RWPE1 (cell line): Measurements from ENCODE around the gene EVL.

Experiments used
- CTCF ChIA-PET: fragments of 350-600 bp; sonication (Branson Sonifier 250); formaldehyde crosslinking; extraction: SDS; loops from one replicate; lab custom pipeline; 2021; lab: Yijun Ruan, JAX
- POLR2A ChIA-PET: fragments of 400-600 bp; formaldehyde crosslinking; extraction: SDS; loops from one replicate; lab custom pipeline; 2020; ENCODE audit warnings: antibody characterized with exemption; ENCODE audit not compliant: low non-redundant PET; lab: Yijun Ruan, JAX
- DNase-seq: peaks from one replicate; pipeline ENCODE4 v3.0.0; 2012; ENCODE audit warnings: low spot score
- H3K27ac ChIP-seq: fragments of 450-650 bp; 2 replicates; pipeline ENCODE4 v1.5.1; 2017
- TF ChIP-seq, protein P1 (sequence below): fragments of 450-650 bp; conservative IDR thresholded peaks from 2 replicates; pipeline ENCODE4 v1.5.1; 2017; ENCODE audit warnings: low read depth, mild to moderate bottlenecking

Gene EVL

DNA sequence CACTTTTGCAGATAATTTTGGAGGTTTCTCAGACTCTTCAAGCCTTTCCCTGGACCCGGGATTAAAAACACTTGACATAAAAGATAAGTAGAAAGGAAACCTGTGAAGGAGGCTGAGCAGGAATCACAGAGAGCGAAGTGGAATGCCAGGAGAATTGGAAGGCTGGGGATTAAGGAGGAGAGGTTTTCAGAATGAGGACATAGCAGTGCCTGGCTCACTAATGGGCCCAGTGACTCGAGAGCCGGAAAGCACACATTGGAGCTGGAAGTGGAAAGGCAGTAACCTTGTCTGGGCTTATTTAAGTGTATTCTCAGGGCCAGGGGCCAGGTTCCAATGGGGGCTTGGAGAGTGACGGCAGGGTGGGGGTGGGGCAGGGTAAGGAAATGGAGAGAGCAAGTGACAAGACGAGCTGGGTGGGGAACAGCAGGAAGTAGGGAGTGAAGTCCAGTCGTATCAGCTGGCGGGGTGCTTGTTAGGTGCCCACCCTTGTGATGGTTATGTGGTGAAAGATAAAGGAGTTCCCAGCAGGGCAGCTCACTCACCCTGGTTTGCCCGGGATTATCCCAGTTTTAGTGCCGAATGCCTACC, 13.1 kb downstream of the EVL start:
- TF ChIP-seq, protein P1, sequence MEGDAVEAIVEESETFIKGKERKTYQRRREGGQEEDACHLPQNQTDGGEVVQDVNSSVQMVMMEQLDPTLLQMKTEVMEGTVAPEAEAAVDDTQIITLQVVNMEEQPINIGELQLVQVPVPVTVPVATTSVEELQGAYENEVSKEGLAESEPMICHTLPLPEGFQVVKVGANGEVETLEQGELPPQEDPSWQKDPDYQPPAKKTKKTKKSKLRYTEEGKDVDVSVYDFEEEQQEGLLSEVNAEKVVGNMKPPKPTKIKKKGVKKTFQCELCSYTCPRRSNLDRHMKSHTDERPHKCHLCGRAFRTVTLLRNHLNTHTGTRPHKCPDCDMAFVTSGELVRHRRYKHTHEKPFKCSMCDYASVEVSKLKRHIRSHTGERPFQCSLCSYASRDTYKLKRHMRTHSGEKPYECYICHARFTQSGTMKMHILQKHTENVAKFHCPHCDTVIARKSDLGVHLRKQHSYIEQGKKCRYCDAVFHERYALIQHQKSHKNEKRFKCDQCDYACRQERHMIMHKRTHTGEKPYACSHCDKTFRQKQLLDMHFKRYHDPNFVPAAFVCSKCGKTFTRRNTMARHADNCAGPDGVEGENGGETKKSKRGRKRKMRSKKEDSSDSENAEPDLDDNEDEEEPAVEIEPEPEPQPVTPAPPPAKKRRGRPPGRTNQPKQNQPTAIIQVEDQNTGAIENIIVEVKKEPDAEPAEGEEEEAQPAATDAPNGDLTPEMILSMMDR = no peak
- ChIA-PET POLR2A (no interaction called here), CTCF (interaction anchor here (0.6 to 1.0 kb wide), 2 partner anchors 21 to 30 kb away, joined by 3 read pairs; no protein-coding TSS in a partner anchor)
- H3K27ac ChIP-seq = no peak overlapping the region
- no peak for DNase-seq

DNA sequence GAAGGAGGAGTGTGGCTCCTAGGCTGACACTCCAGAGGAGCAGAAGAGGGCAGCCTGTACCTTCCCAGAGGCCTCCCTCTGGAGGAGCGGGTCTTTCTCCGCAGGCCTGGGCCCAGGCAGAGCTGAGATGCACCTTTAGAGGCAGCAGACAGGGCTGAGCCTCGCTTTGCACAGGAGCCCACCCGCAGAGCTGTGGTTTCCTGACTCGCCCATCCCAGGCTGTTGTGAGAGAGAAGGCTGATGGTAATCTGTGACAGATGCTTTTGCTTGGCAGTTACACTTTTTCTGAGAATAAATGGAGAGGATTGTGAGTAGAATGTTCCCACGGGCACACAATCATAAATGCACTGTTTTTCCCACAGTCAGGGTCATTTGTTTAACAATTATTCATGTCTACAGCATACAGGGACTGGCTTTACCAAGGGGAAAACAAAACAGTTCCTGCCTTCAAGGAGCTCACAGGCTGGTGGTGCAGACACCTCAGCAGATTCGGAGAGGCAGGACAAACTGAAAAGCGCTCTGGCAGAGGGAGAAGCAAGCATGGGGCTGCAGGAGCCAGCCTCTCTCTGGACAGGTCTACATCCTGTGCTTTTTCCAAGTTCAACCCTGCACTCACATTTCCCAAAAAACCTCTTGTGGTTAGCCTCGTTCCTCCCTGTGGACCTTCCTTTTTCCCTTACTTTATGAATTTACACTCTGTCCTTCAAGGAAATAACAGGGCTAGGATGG, 13.9 kb downstream of the EVL start:
- ChIA-PET CTCF (interaction anchor here (1.0 kb wide), 1 partner anchor 29 kb away, joined by 3 read pairs; no protein-coding TSS in a partner anchor), POLR2A (no interaction called here)
- DNase-seq = no peak
- TF ChIP-seq, protein P1 = no peak
- H3K27ac ChIP-seq = peak overlapping the region; percentile 31

DNA sequence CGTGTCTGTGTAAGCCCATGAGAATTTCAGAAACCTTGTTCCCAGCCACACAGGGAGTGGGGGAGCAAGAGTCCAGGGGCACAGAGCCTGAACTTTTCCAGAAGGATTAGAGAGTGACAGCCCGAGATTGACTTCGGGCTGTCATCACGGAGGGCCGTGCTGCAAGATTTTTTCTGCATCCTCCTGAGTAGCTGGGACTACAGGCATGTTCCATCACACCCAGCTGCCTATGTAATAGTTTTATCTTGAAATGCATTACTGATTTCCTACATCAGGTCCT, 14.4 kb downstream of the EVL start:
- TF ChIP-seq, protein P1 = no peak

DNA sequence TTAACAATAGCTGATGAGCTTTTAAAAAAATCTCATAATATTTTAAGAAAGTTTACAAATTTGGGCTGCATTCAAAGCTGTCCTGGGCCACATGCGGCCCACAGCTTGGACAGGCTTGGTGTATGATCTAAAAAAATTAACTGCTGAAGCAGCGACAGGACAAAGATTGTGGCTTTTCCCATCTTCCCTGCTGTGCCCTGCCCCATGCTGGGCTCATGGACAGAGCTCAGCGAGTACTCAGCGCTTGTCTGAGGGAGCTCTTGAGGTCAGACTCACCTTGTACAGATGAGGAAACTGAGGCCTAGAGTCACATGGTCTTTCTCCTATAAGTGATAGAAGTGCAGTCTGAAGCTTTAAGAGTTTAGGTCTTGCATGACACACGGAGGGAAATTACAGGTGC, 15.0 kb downstream of the EVL start:
- TF ChIP-seq, protein P1 = no peak
- DNase-seq = no peak
- H3K27ac ChIP-seq = no peak overlapping the region
- CTCF ChIA-PET = interaction anchor here (0.5 kb wide), 1 partner anchor 79 kb away, joined by 3 read pairs; the partner anchor contains the start of gene DEGS2
- POLR2A ChIA-PET = no interaction called here

More for the DNA sequence above, 14.4 kb downstream of the EVL start:
- ChIA-PET POLR2A (no interaction called here), CTCF (no interaction called here)
- H3K27ac ChIP-seq = no peak overlapping the region; the same call in 1 of the 2 replicates
- DNase-seq = no peak

DNA sequence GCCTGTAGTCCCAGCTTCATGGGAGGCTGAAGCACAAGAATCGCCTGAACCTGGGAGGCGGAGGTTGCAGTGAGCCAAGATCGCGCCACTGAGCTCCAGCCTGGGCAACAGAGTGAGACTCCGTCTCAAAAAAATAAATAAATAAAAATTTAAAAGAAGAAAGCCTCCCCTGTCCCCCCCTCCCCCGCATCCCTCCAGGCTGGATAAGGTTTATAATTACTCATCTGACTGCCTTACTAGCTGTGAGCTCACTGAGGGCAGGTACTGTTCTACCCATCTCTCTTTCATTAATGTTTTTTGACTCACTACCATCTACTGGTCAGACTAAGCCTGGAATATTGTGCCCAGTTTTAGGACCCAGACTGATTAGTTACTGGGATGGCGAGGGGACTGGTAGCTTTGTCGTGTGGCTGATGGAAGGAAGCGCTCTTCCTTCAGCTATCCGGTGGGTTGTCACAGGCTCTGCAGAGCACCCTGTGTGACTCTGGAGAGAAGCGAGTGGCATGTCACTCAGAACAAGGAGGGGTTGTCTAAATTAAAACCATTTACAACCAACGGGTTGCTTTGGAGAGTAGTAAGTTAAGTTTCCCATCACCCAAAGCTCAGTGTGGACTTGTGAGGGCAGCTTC, 16.9 kb downstream of the EVL start:
- CTCF ChIA-PET = interaction anchor here (0.6 kb wide), 2 partner anchors 51 to 145 kb away, joined by 3 to 4 read pairs; no protein-coding TSS in a partner anchor
- no peak for DNase-seq

DNA sequence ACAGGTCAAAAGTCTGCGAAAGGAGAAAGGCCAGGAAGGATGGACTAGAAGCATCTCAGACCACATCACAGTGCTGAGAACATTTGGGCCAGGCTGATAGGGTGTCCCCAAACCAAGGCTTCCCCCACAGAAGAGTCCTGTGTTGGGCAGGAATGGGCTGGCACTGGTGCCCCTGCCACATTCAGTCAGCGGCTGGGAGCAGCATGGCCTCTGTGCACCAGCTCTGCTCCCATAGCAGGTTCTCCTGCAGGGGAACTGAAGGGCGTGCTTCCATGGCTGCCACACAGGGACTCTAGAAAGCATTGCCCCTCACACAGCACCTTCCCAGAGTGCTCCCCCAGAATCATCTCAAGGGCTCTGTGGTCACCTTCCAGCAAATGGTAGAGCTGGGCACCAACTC, 17.5 kb downstream of the EVL start:
- POLR2A ChIA-PET = no interaction called here

More for the DNA sequence above, 16.9 kb downstream of the EVL start:
- POLR2A ChIA-PET = no interaction called here
- H3K27ac ChIP-seq = no peak overlapping the region
- TF ChIP-seq, protein P1 = no peak

More for the DNA sequence above, 17.5 kb downstream of the EVL start:
- TF ChIP-seq, protein P1 = no peak
- H3K27ac ChIP-seq = 0 out of 2 replicates have a peak overlapping the region, but pooled peaks have one; percentile 24
- CTCF ChIA-PET = interaction anchor here (0.6 kb wide), 1 partner anchor 144 kb away, joined by 4 read pairs; no protein-coding TSS in a partner anchor
- no peak for DNase-seq
